KOPT-K1 (cell line): ENCODE measurements around the gene PDE8B.

ENCODE experiments used
- H3K27ac ChIP-seq: fragments of 200-600 bp; sonication (generic); 2 replicates; pipeline ENCODE4 v1.5.1; 2016; ENCODE audit warnings: antibody characterized with exemption, mild to moderate bottlenecking, low read depth, low read length; ENCODE audit not compliant: poor library complexity, severe bottlenecking
- H3K36me3 ChIP-seq: fragments of 200-600 bp; sonication (generic); 2 replicates; pipeline ENCODE4 v1.5.1; 2017; ENCODE audit warnings: antibody characterized with exemption, mild to moderate bottlenecking, low read length, moderate library complexity; ENCODE audit not compliant: insufficient read depth
- H3K9me3 ChIP-seq: fragments of 200-600 bp; sonication (generic); 2 replicates; pipeline ENCODE4 v1.5.1; 2017; ENCODE audit warnings: antibody characterized with exemption, low read length, mild to moderate bottlenecking; ENCODE audit not compliant: insufficient read depth, poor library complexity, severe bottlenecking

Gene PDE8B

DNA sequence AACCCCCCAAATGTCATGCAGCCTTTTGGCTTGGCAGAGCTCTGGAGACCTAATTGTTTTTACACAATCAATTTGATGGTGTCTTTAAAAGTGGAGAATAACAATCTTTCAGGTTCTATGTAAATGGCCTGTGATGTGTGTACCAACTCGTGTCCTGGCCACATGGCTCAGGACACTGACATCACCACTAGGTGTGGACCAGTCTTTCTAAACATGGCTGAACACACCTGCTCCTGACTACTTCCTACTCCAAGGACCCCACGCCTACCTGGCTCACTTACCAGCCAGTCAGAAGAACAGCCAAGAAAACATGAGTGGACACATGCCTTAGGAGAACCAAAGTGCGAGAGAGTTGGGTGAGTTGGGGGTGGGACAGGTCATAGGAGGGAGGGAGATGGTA, 210.5 kb downstream of the PDE8B start:
- H3K27ac ChIP-seq: no peak overlapping the region
- H3K36me3 ChIP-seq: peaks cover 11% of the 10 kb centered on the region; the same call in 1 of the 2 replicates
- H3K9me3 ChIP-seq: no peaks in the 10 kb centered on the region

DNA sequence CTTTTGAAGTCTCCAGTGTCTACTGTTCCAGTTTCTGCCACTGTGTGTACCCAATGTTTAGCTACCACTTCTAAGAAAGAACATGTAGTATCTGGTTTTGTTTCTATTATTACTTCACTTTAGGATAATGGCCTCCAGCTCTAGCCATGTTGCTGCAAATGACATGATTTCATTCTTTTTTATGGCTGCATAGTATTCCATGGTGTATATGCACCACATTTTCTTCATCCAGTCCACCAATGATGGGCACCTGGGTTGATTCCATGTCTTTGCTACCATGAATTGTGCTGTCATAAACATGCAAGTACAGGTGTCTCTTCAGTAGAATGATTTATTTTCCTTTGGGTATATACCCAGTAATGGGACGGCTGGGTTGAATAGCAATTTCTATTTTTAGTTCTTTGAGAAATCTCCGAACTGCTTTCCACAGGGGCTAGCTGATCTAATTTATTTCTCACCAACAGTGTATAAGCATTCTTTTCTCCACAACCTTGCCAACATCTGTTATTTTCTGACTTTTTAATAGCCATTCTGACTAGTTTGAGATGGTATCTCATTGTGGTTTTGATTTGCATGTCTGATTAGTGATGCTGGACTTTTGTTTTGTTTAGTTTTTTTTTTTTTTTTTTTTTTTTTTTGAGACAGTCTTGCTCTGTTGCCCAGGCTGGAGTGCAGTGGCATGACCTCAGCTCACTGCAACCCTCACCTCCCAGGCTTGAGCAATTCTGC, 212.7 kb downstream of the PDE8B start:
- no peak overlapping the region for H3K27ac ChIP-seq
- H3K9me3 ChIP-seq: no peaks in the 10 kb centered on the region
- peaks cover 16% of the 10 kb centered on the region; the same call in 1 of the 2 replicates for H3K36me3 ChIP-seq

DNA sequence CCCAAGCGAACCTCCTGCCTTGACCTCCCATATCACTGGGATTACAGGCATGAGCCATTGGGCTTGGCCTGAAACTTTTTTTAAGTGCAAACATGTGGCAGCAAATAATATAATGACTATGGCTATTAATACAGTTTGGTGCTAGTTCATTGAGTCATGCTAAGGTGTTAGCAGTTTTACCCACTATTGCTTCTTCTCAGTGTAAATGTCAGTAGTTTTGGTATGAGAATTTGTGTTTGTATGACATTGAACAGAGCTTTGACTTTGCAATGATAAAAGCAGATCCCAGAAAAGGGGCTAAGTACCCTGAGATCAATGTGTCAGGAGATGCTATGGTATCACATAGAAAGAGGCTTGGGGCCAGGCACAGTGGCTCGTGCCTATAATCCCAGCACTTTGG, 214.4 kb downstream of the PDE8B start:
- no peak overlapping the region for H3K27ac ChIP-seq
- no peaks in the 10 kb centered on the region for H3K9me3 ChIP-seq
- H3K36me3 ChIP-seq: peaks cover 23% of the 10 kb centered on the region

DNA sequence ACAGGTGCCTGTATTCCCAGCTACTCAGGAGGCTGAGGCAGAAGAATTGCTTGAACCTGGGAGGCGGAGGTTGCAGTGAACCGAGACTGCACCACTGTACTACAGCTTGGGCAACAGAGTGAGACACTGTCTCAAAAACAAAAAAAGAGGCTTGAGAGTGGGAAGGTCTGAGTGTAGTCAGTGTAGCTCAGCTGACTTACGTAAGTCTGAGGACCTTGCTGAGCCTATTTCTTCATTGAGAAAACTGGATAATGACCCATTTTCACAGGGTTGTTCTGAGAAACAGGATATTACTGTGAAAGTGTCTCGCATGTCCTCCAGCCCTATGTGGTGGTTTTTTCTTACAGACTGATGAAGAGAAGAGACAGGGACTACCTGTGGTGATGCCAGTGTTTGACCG, 214.9 kb downstream of the PDE8B start:
- Histone ChIP-seq H3K9me3 (no peaks in the 10 kb centered on the region), H3K36me3 (peaks cover 23% of the 10 kb centered on the region), H3K27ac (no peak overlapping the region)

DNA sequence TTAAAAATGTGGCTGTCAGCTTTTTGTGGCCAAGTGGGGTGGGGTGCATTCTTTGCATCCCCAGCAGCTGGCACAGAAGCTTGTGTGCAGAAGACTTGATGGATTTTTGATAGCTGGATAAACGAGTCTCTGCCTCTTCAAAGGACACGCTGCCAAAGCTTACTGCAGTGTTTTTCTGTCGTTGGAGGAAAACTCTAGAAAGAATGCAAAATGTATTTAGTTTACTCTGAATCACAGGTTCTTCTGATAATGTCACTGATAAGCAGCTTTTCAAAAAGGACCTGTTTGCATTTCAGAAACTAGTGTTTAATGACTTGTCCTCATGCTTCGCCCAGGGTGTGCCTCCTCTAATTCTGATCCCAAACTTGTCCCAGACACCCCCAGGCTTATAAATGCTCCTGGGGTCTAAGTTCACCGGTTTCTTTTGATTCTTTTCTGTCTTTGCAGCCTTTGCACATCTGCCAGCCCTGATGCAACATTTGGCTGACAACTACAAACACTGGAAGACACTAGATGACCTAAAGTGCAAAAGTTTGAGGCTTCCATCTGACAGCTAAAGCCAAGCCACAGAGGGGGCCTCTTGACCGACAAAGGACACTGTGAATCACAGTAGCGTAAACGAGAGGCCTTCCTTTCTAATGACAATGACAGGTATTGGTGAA, 215.6 kb downstream of the PDE8B start:
- Histone ChIP-seq H3K27ac (no peak overlapping the region), H3K36me3 (peaks cover 28% of the 10 kb centered on the region), H3K9me3 (no peaks in the 10 kb centered on the region)

DNA sequence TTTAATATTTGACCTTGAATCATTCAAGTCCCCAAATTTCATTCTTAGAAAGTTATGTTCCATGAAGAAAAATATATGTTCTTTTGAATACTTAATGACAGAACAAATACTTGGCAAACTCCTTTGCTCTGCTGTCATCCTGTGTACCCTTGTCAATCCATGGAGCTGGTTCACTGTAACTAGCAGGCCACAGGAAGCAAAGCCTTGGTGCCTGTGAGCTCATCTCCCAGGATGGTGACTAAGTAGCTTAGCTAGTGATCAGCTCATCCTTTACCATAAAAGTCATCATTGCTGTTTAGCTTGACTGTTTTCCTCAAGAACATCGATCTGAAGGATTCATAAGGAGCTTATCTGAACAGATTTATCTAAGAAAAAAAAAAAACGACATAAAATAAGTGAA, 216.2 kb downstream of the PDE8B start:
- H3K36me3 ChIP-seq: peaks cover 32% of the 10 kb centered on the region
- no peaks in the 10 kb centered on the region for H3K9me3 ChIP-seq
- no peak overlapping the region for H3K27ac ChIP-seq

DNA sequence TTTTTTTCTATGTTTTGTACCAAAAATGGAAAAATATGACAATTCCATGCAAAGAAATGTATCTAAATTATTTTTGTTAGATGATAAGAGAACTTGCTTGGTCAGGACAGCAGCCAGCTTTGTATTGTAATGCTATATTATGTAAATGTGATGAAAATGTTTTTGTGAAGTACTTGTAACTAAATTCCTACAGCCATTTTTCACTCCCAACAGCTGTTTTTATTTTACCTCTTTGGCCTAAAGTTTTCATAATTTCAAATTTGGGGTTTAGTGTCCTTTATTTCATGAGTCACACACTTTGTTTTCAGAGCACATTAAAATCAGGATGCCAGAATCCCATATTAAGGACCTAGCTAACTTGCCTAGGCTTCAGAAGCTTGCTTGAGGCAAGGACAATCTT, 217.5 kb downstream of the PDE8B start:
- Histone ChIP-seq H3K27ac (no peak overlapping the region), H3K36me3 (peaks cover 45% of the 10 kb centered on the region), H3K9me3 (no peaks in the 10 kb centered on the region)

DNA sequence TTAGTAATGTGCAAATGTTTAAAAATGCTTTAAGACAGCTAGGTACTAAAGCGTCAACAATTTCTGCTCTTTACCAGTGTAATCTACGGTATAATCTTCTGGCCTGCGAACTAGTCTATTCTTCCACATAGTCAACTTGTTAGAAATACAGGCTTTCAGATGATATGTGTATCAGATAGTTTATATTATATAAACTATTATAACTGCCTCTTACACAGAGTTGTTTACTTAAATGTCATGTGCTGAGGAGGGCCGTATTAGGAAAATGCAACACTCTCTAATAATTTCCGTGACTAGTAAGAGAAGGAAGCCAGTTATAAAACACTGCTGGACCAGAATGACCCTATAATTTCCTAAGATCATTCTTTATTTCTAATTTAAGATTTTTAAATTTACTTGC, 218.0 kb downstream of the PDE8B start:
- Histone ChIP-seq H3K27ac (no peak overlapping the region), H3K9me3 (no peaks in the 10 kb centered on the region), H3K36me3 (peaks cover 47% of the 10 kb centered on the region)

DNA sequence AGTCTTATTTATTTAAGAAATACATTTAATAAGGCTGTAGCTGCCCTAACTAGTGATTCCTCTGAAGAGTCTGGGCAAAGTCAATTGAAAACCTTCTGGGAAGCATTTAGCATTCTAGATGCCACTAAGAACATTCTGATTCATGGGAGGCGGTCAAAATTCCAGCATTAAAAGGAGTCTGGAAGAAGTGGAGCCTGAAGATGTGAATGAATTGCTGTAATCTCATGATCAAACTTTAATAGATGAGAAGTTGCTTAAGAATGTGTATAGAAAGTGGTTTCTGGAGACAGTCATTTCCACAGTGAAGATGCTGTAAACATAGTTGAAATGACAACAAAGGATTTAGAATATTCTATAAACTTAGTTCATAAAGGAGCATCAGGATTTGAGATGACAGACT, 220.2 kb downstream of the PDE8B start:
- Histone ChIP-seq H3K36me3 (peaks cover 59% of the 10 kb centered on the region), H3K9me3 (no peaks in the 10 kb centered on the region), H3K27ac (no peak overlapping the region)

DNA sequence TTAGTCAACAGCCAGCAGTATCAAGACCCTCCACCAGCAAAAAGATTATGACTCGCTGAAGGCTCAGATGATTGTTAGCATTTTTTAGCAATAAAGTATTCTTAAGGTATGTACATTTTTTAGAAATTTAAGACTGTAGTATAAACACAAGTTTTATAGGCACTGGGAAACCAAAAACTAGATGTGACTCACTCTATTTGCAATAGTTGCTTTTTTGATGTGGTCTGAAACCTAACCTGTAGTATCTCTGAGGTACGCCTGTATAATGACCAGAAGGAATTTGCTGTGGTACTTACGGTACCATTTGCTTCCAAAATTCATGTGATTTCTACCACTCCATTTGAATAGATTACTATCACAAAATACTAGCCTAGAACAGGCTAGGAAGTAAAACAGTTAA, 220.8 kb downstream of the PDE8B start:
- no peaks in the 10 kb centered on the region for H3K9me3 ChIP-seq
- peaks cover 59% of the 10 kb centered on the region for H3K36me3 ChIP-seq
- H3K27ac ChIP-seq: no peak overlapping the region

DNA sequence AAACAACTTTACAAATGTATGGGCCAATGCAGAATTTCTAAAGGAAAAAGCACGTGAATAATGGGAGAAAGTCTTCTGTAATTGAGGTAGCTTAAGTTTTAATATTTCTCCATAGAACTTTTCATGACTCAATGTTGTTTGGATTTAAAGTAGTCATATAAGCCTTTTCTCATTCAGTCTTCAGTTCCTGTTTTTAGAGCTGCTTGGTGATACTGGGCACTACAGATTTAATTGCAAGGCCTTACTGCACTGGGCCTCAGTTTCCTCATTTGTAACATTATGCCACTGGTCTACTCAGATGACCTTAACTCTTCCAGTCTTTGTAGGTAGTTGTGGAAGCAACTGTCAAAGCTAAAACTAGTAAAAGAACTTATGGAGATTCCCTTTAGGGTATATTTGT, 221.2 kb downstream of the PDE8B start:
- Histone ChIP-seq H3K36me3 (peaks cover 61% of the 10 kb centered on the region), H3K27ac (no peak overlapping the region), H3K9me3 (no peaks in the 10 kb centered on the region)

DNA sequence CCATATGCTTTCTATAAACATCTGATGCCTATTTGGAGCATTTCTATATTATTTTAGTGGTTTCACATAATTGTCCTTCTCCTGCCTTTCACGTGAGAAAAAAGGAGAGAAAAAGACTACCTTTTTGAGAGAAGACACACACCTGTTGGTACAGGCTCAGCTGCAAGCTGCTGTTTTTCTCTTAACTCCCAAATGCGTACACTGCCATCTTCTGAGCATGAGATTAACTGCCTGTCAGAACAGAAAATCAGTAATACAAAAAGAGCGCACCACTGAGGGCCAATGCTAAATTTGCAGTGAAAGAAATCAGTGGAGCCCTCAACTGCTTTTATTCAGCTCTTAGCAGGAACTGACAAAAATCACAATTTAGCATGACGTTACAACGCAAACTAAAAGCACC, 226.7 kb downstream of the PDE8B start:
- no peaks in the 10 kb centered on the region for H3K9me3 ChIP-seq
- H3K27ac ChIP-seq: no peak overlapping the region
- H3K36me3 ChIP-seq: peaks cover 73% of the 10 kb centered on the region

DNA sequence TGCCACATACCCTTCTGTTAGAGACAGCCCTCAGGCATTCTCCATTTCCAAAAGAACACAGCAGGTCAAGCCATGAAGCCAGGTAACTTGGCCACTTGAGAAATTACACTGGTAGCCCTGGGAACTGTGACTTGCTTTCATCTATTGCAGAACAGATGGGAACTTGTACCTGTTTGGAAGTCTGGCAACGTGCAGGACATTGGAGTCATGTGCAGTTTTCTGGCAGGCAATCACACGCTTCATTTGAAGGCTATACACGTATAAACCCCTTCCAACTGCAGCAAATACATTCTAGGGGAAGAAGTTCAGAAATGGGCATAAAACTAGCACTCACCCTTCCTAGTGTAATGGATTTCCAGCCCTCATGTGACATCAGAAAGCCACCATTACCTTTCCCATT, 227.6 kb downstream of the PDE8B start:
- H3K9me3 ChIP-seq: no peaks in the 10 kb centered on the region
- no peak overlapping the region for H3K27ac ChIP-seq
- H3K36me3 ChIP-seq: peaks cover 65% of the 10 kb centered on the region

DNA sequence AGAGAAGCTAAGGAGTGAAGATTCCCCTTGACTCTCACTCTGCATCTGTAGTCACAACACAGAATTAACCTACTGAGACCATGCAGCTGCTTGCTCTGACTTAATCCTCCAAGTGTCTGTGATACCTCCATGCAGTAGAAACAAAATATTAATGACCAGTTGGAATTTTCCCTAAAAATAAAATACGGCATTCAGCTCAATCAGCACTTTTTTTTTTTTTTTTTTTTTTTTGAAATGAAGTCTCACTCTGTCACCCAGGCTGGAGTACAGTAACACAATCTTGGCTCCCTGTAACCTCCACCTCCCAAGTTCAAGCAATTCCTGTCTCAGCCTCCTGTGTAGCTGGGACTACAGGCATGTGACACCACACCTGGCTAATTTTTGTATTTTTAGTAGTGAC, 233.2 kb downstream of the PDE8B start:
- Histone ChIP-seq H3K27ac (no peak overlapping the region), H3K36me3 (peaks cover 41% of the 10 kb centered on the region)

DNA sequence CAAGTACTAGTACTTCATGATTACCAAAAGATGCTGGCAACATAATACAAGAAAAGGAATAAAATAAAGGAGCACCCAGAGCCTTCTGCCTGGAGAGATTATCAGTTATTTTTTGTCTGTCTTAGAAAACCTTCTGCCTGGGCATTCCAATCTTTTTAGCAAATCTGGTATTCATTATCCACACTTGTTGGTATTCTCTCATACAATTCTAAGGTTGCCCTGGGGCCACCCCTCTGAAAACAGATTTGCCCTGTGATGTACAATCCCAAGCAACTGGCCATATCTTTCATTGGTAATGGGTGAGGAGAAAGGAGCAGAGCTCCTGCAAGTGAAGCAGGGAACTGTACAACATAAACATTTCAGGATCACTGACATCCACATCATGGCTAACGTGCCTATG, 233.9 kb downstream of the PDE8B start:
- Histone ChIP-seq H3K36me3 (peaks cover 43% of the 10 kb centered on the region), H3K27ac (no peak overlapping the region), H3K9me3 (peaks cover 10% of the 10 kb centered on the region)

More for the DNA sequence above, 233.2 kb downstream of the PDE8B start:
- H3K9me3 ChIP-seq: peaks cover 10% of the 10 kb centered on the region

DNA sequence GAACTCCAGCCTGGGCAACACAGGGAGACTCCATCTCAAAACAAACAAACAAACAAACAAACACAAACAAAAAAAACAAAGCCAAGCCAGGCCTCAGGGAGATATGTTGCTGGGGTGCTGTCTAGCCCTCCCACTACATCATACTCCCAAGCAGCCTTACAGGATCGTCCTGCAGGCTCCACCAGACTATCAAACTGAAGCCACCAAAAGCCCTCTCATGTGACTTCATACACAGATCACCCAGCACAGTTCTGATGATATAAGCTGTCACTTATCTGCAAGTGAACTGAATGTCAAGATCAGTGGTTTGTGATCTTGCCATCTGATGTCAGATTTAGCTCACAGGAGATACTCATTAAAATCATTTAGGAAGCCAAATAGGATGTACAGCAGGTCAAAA, 238.4 kb downstream of the PDE8B start:
- Histone ChIP-seq H3K27ac (no peak overlapping the region), H3K9me3 (peaks cover 10% of the 10 kb centered on the region), H3K36me3 (peaks cover 46% of the 10 kb centered on the region)
